Upper lobe of left lung (tissue), 6 donors: ENCODE measurements around the gene AGO3. TPM values are rescaled to one million over a fixed set of nuclear protein-coding genes. Genes with fewer than 3 reads are reported as not detected.
"Not testable (repeated sequence)": the region's sequence is repeated elsewhere in the genome, so short reads cannot be mapped to it uniquely, and the experiment has no call there.

Source experiments
- ATAC-seq, 2 donors: fragments of 200-7000 bp; cut with Tn5 transposase; one replicate each; pipeline ENCODE4 v1.9.1; 2022; ENCODE audit warnings: mild to moderate bottlenecking in 2 of 2, moderate library complexity in 2 of 2; ENCODE audit not compliant: low FRiP score in 2 of 2
- DNase-seq, 2 donors: peaks; one replicate each; pipeline ENCODE4 v3.0.0-alpha.2; 2019 to 2020
- H3K27ac ChIP-seq, 4 donors: fragments of 200-600 bp; sonication (generic); one replicate each; pipeline ENCODE4 v1.5.1; 2016 to 2019
- H3K27me3 ChIP-seq, 4 donors: fragments of 200-600 bp; sonication (generic); one replicate each; pipeline ENCODE4 v1.5.1; 2017 to 2019
- H3K36me3 ChIP-seq, 4 donors: fragments of 200-600 bp; sonication (generic); one replicate each; pipeline ENCODE4 v1.5.1; 2016 to 2019
- H3K4me1 ChIP-seq, 4 donors: fragments of 200-600 bp; sonication (generic); one replicate each; pipeline ENCODE4 v1.5.1; 2018 to 2019
- H3K4me3 ChIP-seq, 4 donors: fragments of 200-600 bp; sonication (generic); one replicate each; pipeline ENCODE4 v1.5.1; 2017 to 2019; ENCODE audit warnings: mild to moderate bottlenecking in 2 of 4, moderate library complexity in 1 of 4
- H3K9me3 ChIP-seq, 4 donors: fragments of 200-600 bp; sonication (generic); one replicate each; pipeline ENCODE4 v1.5.1; 2018 to 2019
- EP300 ChIP-seq, 4 donors: sonication (generic); formaldehyde crosslinking; IDR thresholded peaks; one replicate each; pipeline ENCODE4 v1.5.1; 2017; ENCODE audit warnings: antibody characterized with exemption in 4 of 4, control low read depth in 2 of 4
- POLR2A ChIP-seq, 4 donors: fragments of 450-650 bp; IDR thresholded peaks; one replicate each; pipeline ENCODE4 v1.5.1; 2016 to 2017; ENCODE audit warnings: antibody characterized with exemption in 4 of 4, mild to moderate bottlenecking in 2 of 4
- POLR2AphosphoS5 ChIP-seq, 2 donors: sonication (generic); formaldehyde crosslinking; IDR thresholded peaks; one replicate each; pipeline ENCODE4 v1.5.1; 2017; ENCODE audit warnings: antibody characterized with exemption in 2 of 2
- WGBS, 2 donors: methylation state at CpG; one replicate each; pipeline ENCODE4 v1.1.5; 2017 to 2018; 5-methylcytosine and 5-hydroxymethylcytosine counted together
- total RNA-seq, 6 donors: library from RNA; depleted of rRNA in 4 of 6; stranded (reverse); fragments of >200 nt in 4 of 6; gene quantifications; one replicate each; pipeline versions ENCODE4 v1.1.0 to v1.2.1, GENCODE V29; 2016 to 2021
- TF ChIP-seq, protein P1 (sequence below), 6 experiments: fragments of 450-650 bp in 4 of 6; fragments of 200-600 bp in 2 of 6; sonication (generic) in 2 of 6; IDR thresholded peaks; one replicate each; pipeline ENCODE4 v1.5.1; 2016 to 2019; ENCODE audit warnings: antibody characterized with exemption in 6 of 6
- donor health status: DM: no; HTN: no; CAD: no; lungs with moderate emphysema.
- donor health status: DM: no; HTN: yes; CAD: no; lungs with severe emphysema.

The AGO3 gene
- total RNA-seq, 6 donors from 2014 or later = 13.8 to 32.5 (median 29.6) TPM

DNA sequence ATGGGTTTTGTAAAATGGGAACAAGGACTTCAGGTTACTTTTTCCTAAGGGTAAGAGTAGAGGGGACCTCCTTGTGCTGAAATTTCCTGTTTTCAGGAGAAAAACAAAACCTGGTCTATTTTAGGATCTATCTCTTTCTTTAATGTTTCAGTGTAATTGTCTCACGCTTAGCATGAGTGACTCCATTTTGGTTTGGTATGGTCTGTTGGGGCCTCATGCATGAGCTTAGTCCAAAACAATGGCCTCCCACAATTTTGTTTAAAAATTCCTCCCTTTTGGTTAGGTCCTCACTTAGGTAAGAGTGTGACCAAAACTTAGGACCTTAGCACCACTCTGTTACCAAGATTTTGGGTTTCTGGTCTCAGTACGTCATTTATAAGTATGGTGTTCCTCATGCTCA, 85.8 kb downstream of the AGO3 start:
- no peak for ATAC-seq
- TF ChIP-seq EP300 (IDR thresholded peaks at IDR 0.05) (no peak), POLR2AphosphoS5 (IDR thresholded peaks at IDR 0.05) (no peak), POLR2A (IDR thresholded peaks at IDR 0.05) (no peak)
- TF ChIP-seq, protein P1, sequence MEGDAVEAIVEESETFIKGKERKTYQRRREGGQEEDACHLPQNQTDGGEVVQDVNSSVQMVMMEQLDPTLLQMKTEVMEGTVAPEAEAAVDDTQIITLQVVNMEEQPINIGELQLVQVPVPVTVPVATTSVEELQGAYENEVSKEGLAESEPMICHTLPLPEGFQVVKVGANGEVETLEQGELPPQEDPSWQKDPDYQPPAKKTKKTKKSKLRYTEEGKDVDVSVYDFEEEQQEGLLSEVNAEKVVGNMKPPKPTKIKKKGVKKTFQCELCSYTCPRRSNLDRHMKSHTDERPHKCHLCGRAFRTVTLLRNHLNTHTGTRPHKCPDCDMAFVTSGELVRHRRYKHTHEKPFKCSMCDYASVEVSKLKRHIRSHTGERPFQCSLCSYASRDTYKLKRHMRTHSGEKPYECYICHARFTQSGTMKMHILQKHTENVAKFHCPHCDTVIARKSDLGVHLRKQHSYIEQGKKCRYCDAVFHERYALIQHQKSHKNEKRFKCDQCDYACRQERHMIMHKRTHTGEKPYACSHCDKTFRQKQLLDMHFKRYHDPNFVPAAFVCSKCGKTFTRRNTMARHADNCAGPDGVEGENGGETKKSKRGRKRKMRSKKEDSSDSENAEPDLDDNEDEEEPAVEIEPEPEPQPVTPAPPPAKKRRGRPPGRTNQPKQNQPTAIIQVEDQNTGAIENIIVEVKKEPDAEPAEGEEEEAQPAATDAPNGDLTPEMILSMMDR (IDR thresholded peaks at IDR 0.05) = no peak
- peaks cover 4 to 77% (median 38%) of the 10 kb centered on the region in 4 donors for H3K36me3 ChIP-seq

DNA sequence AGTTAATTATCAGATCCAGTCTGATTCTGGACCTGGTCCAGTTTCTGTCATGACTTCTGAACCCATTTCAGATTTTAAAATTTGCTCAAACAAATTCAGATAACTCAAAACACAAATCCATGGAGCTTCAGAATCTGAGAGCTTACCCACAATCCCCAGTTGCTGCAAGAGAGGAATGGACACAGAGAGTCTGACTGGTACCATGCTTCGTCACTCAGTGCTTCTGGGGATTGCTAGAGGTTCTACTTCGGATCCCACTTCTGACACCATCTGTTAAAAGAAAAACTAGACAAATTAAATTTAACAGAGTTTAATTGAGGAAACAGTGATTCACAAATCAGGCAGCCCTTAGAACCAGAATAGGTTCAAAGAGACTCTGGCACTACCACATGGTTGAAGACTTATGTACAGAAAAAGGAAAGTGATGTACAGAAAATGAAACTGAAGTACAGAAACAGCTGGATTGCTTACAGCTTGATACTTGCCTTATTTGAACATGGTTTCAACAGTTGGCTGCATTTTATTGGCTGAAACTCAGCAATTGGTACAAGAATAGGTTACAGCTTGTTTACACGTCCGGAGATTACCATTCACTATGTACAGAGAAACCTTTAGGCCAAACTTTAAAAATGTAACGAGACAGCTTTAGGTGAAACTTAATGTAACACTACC, 92.3 kb downstream of the AGO3 start:
- DNase-seq (no peak), ATAC-seq (no peak)
- H3K27me3 ChIP-seq = no peaks in the 10 kb centered on the region
- no peaks in the 10 kb centered on the region for H3K4me1 ChIP-seq
- no peak overlapping the region for H3K4me3 ChIP-seq
- H3K27ac ChIP-seq = no peak overlapping the region
- peaks cover 0 to 42% (median 13%) of the 10 kb centered on the region in 4 donors for H3K36me3 ChIP-seq
- TF ChIP-seq, protein P1 (IDR thresholded peaks at IDR 0.05) = no peak
- TF ChIP-seq POLR2AphosphoS5 (IDR thresholded peaks at IDR 0.05) (no peak), EP300 (IDR thresholded peaks at IDR 0.05) (no peak), POLR2A (IDR thresholded peaks at IDR 0.05) (no peak)
- no peaks in the 10 kb centered on the region for H3K9me3 ChIP-seq
- 67 to 85% methylated on average over 5 of the region's 5 CpGs for WGBS, 2 donors

More for the DNA sequence above, 85.8 kb downstream of the AGO3 start:
- DNase-seq = no peak
- Histone ChIP-seq H3K9me3 (no peaks in the 10 kb centered on the region), H3K27ac (no peak overlapping the region), H3K27me3 (no peaks in the 10 kb centered on the region), H3K4me3 (no peak overlapping the region), H3K4me1 (no peaks in the 10 kb centered on the region)
- WGBS, 2 donors = 90 to 96% methylated on average over 2 of the region's 2 CpGs

DNA sequence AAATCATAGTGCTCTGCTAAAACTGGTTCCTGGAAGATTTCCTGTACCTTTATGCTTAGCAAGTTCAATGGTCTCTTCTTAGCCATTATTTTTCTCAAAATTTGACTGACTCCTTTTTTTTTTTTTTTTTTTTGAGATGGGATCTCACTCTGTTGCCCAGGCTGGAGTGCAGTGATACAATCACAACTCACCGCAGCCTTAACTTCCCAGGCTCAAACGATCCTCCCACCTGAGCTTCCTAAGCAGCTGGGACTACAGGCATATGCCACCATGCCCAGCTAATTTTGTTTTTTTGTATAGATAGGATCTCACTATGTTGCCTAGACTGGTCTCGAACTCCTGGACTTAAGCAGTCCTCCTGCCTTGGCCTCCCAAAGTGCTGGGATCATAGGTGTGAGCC, 93.1 kb downstream of the AGO3 start:
- WGBS, 2 donors = 97 to 98% methylated on average over 3 of the region's 3 CpGs
- not testable (repeated sequence) for H3K27me3 ChIP-seq, H3K4me1 ChIP-seq, H3K27ac ChIP-seq, ATAC-seq, DNase-seq, H3K4me3 ChIP-seq, H3K9me3 ChIP-seq
- peaks cover 0 to 38% (median 11%) of the 10 kb centered on the region in 4 donors for H3K36me3 ChIP-seq

DNA sequence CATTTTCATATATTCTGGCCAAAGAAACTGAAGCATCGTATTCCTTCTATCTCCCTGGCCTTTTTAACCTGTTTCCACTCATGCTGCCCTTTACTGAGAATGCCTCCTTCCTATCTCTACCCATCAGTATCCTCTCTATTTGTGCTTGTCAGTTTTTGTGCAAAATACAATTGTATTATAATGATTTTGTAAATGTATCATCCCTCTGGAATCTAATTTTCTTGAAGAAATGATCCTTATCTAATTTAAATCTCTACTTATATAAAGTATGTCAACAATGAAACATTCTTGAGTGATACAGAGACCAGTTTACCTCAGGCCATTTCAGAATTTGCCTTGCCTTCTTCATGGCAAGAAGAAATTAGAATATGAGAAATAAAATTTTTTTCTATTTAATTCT, 93.9 kb downstream of the AGO3 start:
- Histone ChIP-seq H3K4me3 (no peak overlapping the region), H3K27ac (no peak overlapping the region), H3K36me3 (peaks cover 2 to 38% (median 11%) of the 10 kb centered on the region in 4 donors), H3K27me3 (no peaks in the 10 kb centered on the region), H3K4me1 (no peaks in the 10 kb centered on the region), H3K9me3 (no peaks in the 10 kb centered on the region)
- ATAC-seq = no peak
- TF ChIP-seq, protein P1 (IDR thresholded peaks at IDR 0.05) = no peak
- no peak for TF ChIP-seq POLR2AphosphoS5 (IDR thresholded peaks at IDR 0.05)
- TF ChIP-seq EP300 (IDR thresholded peaks at IDR 0.05) = no peak
- TF ChIP-seq POLR2A (IDR thresholded peaks at IDR 0.05) = no peak
- DNase-seq = no peak
- WGBS, 2 donors = 86 to 92% methylated on average over 1 of the region's 1 CpG

DNA sequence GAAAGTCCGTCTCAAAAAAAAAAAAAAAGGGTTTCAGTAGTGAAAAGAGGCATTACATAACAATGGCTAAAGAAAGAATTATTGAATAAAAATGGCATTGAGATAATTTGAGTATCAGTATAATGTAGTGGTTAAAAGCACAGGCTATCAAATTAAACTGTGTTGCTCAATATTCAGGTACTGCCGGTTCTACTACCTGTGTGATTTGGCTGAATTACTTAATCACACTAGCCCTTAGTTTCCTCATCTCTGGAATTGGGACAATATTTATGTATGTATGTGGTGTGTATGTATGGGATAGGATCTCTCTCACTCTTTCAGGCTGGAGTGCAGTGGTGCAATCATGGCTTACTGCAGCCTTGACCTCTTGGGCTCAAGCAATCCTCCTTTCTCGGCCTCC, 96.9 kb downstream of the AGO3 start:
- Histone ChIP-seq H3K9me3 (no peaks in the 10 kb centered on the region), H3K27ac (no peak overlapping the region), H3K4me1 (no peaks in the 10 kb centered on the region), H3K4me3 (no peak overlapping the region), H3K36me3 (peaks cover 3 to 59% (median 13%) of the 10 kb centered on the region in 4 donors), H3K27me3 (no peaks in the 10 kb centered on the region)
- ATAC-seq (no peak), DNase-seq (no peak)
- TF ChIP-seq, protein P1 (IDR thresholded peaks at IDR 0.05) = no peak
- 86 to 91% methylated on average over 3 of the region's 3 CpGs for WGBS, 2 donors
